Stimulated activated CD8-positive, alpha-beta memory T cell treated with anti-CD3 and anti-CD28 coated beads, Interleukin-15, amount 100 ng/mL, for 1 hour (primary cell): Measurements from ENCODE around the gene FSHR.

ENCODE experiments used
- DNase-seq: peaks from one replicate; pipeline ENCODE4 v3.0.0-alpha.2; 2020; ENCODE audit warnings: low read depth

Gene FSHR

GRCh38 chr2:49032936-49033335 is 121.4 kb downstream of the FSHR start:
- no peak for DNase-seq

DNA sequence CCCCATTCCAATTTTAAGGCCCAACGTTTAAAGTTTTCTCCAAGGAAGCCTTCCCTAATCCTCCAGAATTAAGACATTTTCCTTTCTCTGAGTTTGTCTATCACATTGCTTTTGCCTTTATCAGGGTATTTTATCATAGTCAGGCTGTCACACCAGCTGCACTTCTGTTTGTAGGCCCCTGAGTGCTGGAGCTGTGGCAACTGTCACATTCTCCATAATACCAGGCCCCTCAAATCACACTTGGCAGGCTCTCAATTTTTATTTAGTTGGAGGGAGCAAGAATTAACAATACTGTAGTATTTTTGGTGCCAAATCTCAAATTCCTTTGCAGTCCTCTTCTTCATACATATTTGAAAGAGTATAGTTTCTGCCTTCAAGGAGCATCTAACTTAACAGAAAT is 122.2 kb downstream of the FSHR start:
- DNase-seq = no peak

DNA sequence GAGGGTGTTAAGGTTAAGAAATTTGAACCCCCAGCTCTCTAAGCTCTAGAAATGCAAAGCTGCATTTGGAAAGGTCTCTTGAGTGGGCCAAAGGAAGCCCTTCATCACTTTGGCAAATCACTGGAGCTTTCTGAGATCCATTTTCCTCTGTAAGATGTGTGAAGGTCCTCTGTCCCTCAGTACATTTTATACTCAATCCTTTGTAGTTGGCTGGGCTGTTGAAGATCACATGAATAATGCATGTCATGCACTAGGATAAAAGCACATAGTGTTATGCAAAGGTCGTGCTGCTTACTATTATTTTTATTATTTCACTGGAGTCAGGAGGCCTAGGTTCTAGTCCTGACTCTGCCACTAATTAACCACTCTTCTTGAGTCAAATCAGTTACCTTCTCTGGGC is 124.9 kb downstream of the FSHR start:
- no peak for DNase-seq

GRCh38 chr2:49028101-49028500 is 126.2 kb downstream of the FSHR start:
- no peak for DNase-seq

DNA sequence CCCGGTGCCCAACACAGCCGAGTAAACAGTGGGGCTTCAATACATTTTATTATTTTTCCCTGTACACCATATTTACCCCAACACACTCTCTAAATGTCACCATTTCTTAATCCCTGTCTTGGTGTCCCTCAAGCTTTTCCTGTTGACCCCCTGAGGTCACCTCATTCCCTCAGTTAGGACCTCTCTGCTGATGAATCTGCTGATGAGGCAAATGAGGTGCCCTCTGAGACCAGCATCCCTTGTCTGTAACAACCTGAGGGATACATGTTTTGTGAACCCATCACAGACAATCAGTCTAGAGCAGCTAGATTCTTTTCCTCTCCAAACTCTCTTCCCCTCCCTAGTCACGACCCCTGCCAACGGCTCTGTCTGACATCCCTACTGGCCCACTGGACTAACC is 127.6 kb downstream of the FSHR start:
- DNase-seq = no peak

DNA sequence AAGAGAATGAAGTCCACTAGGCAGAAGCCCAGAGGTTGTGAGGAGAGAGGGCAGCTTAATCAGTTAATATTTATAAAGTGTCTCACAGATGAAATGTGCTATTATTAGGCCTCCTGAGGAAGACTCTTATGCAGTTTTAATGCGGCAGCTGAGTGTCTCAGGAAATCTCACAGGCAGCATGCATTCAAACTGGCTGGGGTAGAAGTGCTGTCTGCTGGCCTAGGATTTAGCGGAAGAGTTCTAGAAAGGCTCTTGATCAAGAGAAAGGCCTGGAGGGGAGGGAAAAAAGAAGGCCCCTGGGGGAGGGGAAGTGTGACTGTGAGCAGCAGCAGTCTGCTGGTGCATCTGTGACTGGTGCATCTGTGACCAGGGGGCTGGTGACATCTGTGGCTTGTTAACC is 133.0 kb downstream of the FSHR start:
- no peak for DNase-seq

GRCh38 chr2:49005261-49005660 is 149.1 kb downstream of the FSHR start:
- no peak for DNase-seq

DNA sequence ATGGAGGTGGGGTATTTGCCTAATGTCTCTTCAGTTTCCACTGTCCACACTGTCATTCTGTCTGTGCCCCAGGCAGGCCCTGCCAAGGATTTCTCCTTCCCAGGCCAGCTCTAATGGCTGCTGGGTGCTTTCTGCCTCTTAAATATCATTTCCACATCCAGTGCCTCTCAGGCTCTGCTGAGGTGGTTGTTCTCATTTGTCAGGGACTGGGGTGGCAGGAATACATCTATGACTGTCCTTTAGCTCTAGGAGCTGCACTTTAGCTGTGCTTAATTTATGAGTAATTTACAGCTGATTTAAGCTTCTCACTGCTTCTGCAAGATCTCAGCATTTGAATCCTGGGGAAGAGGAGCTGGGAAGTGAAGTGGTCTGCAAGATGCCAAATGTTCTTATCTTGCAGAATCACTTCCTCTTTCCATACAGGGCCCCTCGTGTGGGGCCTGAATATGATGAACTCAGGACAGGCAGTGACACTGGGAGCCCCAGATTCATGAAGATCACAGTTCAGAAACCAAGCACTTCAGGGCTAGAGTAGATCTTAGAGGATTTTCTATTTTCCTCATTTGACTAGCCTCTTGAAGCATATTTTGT is 150.2 kb downstream of the FSHR start:
- DNase-seq = no peak

DNA sequence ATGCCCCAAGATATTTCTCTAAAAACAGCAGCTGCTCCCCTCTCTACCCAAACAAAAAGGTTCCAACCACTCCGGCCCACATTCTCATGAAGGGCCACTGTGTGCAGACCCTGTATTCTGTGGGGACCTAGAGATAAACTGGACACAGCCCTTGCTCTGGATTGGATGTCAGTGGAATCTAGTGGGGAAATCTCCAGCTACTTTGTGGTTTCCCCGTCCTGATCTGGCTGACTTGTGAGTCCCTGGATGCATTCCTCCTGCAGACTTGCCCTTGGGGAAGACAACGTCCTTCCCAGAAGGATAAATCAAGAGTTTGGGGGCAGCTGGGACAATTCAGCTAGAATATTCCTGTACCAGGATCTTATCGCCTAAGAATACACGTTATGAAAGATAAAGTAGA is 151.1 kb downstream of the FSHR start:
- DNase-seq = no peak

DNA sequence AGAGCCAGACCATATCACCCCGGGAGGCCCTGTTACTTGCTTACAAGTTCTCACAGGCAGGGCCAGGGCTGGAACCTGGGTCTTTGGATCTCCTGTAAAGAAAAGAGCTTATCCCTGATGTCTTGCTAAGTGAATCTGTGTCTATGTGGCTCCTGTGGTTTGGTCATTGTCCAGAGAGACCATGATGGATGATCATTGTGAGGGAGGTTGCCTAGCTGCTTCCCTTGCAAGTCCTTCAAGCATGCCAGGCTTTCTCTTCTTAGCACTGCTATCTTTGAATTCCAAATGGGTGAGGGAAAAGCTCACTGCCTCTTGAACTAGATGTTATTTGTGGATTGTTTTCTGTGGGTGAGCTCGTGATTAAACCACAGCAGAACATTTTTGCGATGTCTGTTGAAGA is 151.6 kb downstream of the FSHR start:
- no peak for DNase-seq

DNA sequence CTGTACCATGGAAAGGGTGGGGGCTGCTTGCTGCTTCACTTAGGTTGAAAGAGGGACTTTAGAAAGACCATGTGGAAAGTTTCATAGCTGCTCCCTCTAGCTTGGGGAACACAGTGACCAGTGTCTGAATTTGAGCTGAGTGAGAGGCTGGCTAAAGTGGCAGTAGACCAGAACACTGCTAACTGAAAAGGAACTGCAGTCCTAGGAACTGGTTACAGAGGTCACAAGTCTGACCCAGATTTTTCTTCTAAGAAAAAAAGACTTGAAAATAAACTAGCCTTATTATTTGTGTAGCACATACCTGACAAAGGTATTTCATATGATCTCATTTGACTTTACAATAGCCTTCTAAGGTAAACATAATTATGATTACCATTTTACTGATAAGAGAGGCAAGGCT is 153.6 kb downstream of the FSHR start:
- DNase-seq = no peak

DNA sequence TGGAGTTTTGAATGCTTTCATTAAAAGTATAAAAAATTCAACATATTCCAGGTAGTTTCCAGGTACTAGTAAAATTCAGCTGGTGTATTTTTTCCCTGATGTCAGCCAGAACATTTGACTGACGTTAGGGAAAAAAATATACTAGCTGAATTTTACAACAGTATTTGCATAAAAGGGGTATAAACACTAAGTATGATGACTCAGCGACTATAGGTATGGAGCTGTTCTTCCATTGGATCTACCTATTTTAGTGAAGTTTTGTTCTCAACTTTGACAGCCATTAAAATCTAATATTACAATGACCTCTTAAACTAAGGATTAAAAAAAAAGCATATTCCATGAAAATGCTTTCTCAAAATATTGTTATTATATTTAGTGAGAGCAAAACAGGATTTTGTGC is 155.9 kb downstream of the FSHR start:
- no peak for DNase-seq

GRCh38 chr2:48993576-48993975 is 160.7 kb downstream of the FSHR start:
- no peak for DNase-seq

GRCh38 chr2:48991415-48992131 is 162.7 kb downstream of the FSHR start:
- no peak for DNase-seq

DNA sequence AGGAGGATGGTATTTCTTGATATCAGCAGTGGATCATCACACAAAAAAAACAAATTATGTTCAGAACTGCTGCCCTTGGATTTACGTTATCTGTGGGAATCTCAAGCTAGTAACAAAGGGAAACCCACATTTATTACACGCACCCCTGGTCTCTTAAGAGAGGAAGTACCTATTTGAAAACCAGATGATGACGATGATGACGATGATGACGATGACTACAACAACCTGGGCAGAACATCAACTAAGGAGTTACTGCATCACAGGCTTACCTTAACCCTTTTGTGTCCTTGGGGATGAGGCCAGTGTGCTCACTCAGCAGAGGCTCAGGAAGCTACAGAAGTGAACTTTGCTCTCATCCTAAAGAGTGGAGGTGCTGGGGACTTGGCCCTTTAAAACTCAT is 169.4 kb downstream of the FSHR start:
- DNase-seq = no peak

GRCh38 chr2:48983551-48983950 is 170.8 kb downstream of the FSHR start:
- DNase-seq = no peak

DNA sequence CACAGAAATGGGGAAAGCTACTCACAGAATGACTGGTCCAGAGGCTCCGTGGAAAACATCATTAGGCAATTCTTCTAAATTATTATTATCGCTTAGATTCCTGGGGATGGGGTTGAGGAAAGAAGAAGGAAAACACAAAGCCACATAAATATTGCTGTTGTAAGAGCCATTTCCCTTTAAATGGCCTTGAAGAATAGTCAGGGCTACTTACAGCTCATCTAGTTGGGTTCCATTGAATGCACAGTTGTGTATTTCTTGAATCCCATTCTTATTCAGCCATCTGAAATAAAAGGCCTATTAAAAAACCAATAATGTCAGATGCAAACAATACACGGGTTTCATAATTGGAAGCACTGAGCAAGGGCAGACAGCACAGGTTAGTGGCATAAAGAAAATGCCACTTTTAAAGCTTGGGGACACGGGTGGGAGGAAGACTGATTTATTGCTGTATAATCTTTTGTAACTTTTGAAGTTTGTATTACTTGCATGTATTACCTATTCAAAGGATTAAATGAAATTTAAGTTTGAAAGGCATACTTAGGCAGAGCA is 171.4 kb downstream of the FSHR start:
- no peak for DNase-seq

DNA sequence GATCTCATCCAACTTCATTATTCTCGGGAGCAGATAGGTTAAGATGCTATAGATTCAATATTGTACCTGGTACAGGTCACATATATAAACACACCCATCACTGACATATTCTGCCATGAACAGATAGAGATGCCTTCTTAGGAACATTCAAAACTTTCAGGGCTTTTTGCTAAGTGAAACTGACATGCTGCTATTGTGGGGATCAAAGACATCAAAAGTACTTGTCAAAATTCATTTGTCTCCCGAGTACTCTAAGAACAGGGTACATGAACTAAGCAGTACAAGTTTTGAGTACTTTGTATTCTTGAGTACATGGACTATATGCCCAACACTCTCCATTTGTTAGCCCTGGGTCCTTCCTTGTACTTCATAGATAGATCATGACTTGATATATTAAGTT is 173.5 kb downstream of the FSHR start:
- no peak for DNase-seq

DNA sequence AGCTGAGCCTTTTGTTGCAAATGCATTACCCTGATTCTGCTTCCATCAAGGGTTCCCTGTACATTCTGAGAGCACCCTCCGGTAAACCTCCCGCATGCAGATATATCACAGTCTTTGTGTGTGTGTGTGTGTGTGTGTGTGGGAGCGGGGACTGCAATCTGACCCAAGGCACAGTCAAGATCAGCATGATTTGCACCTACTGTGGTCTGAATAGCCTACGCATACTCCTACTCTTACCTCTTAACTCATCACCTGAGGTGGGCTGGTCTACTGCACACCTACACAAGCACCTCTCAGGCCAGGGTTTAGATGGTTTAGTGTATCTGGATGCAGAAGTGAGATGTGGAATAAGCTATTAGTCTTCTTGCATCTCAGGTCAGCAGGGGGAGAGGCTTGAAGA is 174.6 kb downstream of the FSHR start:
- DNase-seq = no peak

DNA sequence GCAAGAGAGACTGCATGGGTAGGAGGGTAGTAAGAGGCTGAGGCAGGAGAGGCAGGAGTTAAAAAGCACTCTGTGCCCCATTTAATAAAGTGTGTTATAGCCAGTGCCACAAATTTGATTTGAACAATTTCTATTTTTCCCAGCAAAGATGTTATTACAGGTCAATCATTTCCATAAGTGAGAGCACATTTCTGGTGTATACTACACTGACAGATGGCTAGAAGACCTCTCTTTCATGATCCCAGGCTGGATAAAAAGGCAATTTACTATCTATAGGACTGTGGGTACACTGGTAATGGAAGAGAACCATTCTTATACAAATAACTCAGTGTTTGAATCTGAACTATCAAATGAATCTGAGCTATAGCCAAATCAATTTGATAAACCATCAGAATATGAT is 176.2 kb downstream of the FSHR start:
- DNase-seq = no peak

- no peak for DNase-seq
Observed at GRCh38 chr2:48971801-48972200, 182.5 kb downstream of the FSHR start.

DNA sequence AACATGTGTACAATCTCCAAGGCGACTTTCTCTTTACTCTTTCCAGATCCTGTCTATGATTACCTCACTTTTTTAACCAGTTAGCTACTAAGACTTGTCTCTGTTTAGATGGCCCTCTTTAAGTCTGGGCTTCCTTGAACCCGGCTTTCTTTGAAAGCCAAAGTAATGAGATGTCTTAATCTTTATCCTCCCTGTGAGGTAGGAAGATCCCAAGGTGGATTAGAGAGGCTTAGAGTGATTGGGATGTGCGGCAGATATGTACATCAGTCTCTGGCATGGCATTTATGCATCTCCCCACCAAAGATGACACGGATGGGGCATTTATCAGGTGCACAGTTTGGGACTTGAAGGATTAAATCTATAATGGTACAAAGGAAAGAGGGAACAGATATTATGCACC is 186.3 kb downstream of the FSHR start:
- DNase-seq = no peak

- no peak for DNase-seq
Observed at GRCh38 chr2:48965204-48965603, 189.1 kb downstream of the FSHR start.

DNA sequence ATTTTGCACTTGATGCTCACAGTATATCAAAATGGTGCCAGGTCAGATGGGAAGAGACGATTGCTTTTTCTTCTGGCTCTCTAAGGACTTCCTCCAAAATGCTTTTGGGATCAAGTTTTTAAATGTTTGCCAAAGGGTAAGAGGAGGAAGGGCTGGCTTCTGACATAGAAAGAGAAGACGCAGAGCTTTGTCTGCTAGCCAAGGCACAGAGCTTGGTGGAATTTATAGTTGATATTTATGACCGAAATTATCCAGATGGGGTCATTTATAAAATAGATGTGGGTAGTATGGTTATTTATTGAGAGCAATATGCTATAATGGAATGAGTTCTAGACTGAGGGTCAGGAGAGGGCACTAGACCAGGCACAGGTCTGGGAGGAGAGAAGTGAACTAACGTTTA is 193.3 kb downstream of the FSHR start:
- DNase-seq = no peak
